Mesendoderm (in vitro differentiated cells): ENCODE measurements around the gene HS1BP3.

ENCODE experiments used
- DNase-seq: peaks from one replicate; pipeline ENCODE4 v3.0.0; 2013
- H2AK5ac ChIP-seq: 2 replicates; pipeline ENCODE4 v1.6.1; 2013; ENCODE audit warnings: low read length, inconsistent platforms
- H2BK120ac ChIP-seq: 2 replicates; pipeline ENCODE4 v1.6.1; 2013; ENCODE audit warnings: low read depth, mild to moderate bottlenecking, low read length, moderate library complexity, mixed read lengths
- H2BK15ac ChIP-seq: replicated peaks from 2 replicates; pipeline ENCODE4 v1.6.1; 2013; ENCODE audit warnings: low read depth, mild to moderate bottlenecking, moderate library complexity
- H2BK5ac ChIP-seq: 2 replicates; pipeline ENCODE4 v1.6.1; 2013; ENCODE audit warnings: low read length, inconsistent platforms
- H3K18ac ChIP-seq: 2 replicates; pipeline ENCODE4 v1.6.1; 2013; ENCODE audit warnings: mild to moderate bottlenecking, low read length, mixed read lengths
- H3K23ac ChIP-seq: one replicate; pipeline ENCODE4 v1.6.1; 2013; ENCODE audit warnings: low read length
- H3K27ac ChIP-seq: 2 replicates; pipeline ENCODE4 v1.5.1; 2013; ENCODE audit warnings: low read depth, mild to moderate bottlenecking, inconsistent platforms, low read length, moderate library complexity
- H3K27me3 ChIP-seq: 2 replicates; pipeline ENCODE4 v1.6.1; 2013; ENCODE audit warnings: low read length, control low read depth, mild to moderate bottlenecking, inconsistent platforms; ENCODE audit not compliant: insufficient read depth, poor library complexity
- H3K36me3 ChIP-seq: 2 replicates; pipeline ENCODE4 v1.6.1; 2013; ENCODE audit warnings: low read length, inconsistent platforms; ENCODE audit not compliant: control insufficient read depth, insufficient read depth
- H3K4ac ChIP-seq: one replicate; pipeline ENCODE4 v1.6.1; 2013; ENCODE audit warnings: low read depth, mild to moderate bottlenecking, low read length, moderate library complexity
- H3K4me1 ChIP-seq: 2 replicates; pipeline ENCODE4 v1.6.1; 2013; ENCODE audit warnings: low read depth, low read length, inconsistent platforms; ENCODE audit not compliant: control insufficient read depth
- H3K4me2 ChIP-seq: 2 replicates; pipeline ENCODE4 v1.6.1; 2013; ENCODE audit warnings: low read length
- H3K4me3 ChIP-seq: 2 replicates; pipeline ENCODE4 v1.5.1; 2013; ENCODE audit warnings: mild to moderate bottlenecking, low read length
- H3K56ac ChIP-seq: one replicate; pipeline ENCODE4 v1.6.1; 2013; ENCODE audit warnings: low read length
- H3K79me1 ChIP-seq: 2 replicates; pipeline ENCODE4 v1.6.1; 2013; ENCODE audit warnings: low read length, inconsistent platforms
- H3K79me2 ChIP-seq: 2 replicates; pipeline ENCODE4 v1.6.1; 2013; ENCODE audit warnings: mild to moderate bottlenecking, low read length; ENCODE audit not compliant: control insufficient read depth, insufficient read depth
- H3K9ac ChIP-seq: 2 replicates; pipeline ENCODE4 v1.6.1; 2013; ENCODE audit warnings: low read length, inconsistent platforms
- H4K5ac ChIP-seq: one replicate; pipeline ENCODE4 v1.6.1; 2013; ENCODE audit warnings: low read length
- H4K8ac ChIP-seq: one replicate; pipeline ENCODE4 v1.6.1; 2013; ENCODE audit warnings: low read depth, mild to moderate bottlenecking, control low read depth, low read length, moderate library complexity
- WGBS: extraction: QIAGEN DNeasy Blood & Tissue Kit; methylation state at CpG from one replicate; pipeline ENCODE4 v1.1.7; 2013; ENCODE audit warnings: low lambda C conversion rate, missing lambda C conversion rate; ENCODE audit not compliant: insufficient coverage; ENCODE audit errors: extremely low coverage; 5-methylcytosine and 5-hydroxymethylcytosine counted together

Gene HS1BP3

GRCh38 chr2:20668871-20669475, 18.1 kb upstream of the HS1BP3 start:
- Histone ChIP-seq H3K4ac (no peak overlapping the region), H3K9ac (no peak overlapping the region), H3K27ac (no peak overlapping the region), H3K27me3 (peaks cover 70% of the 10 kb centered on the region), H3K18ac (no peak overlapping the region), H3K56ac (no peak overlapping the region), H3K4me2 (no peak overlapping the region), H2BK5ac (no peak overlapping the region), H3K79me1 (no peaks in the 10 kb centered on the region), H2AK5ac (no peak overlapping the region), H3K4me3 (no peak overlapping the region), H4K8ac (no peak overlapping the region), H2BK15ac (no peak overlapping the region), H3K4me1 (peaks cover 7% of the 10 kb centered on the region), H3K79me2 (no peaks in the 10 kb centered on the region), H4K5ac (no peak overlapping the region), H3K23ac (no peak overlapping the region), H3K36me3 (no peaks in the 10 kb centered on the region), H2BK120ac (no peak overlapping the region)
- no peak for DNase-seq
- no CpG with 5 or more reads among the region's 8 CpGs for WGBS

- H3K27ac ChIP-seq: no peak overlapping the region
- no peak overlapping the region for H3K23ac ChIP-seq
- no peak overlapping the region for H2BK15ac ChIP-seq
- H2AK5ac ChIP-seq: no peak overlapping the region
- H2BK120ac ChIP-seq: no peak overlapping the region
- no peak overlapping the region for H3K4me3 ChIP-seq
- no CpG with 5 or more reads among the region's 6 CpGs for WGBS
- H3K4me2 ChIP-seq: no peak overlapping the region
- H3K36me3 ChIP-seq: no peaks in the 10 kb centered on the region
- H2BK5ac ChIP-seq: no peak overlapping the region
- no peak overlapping the region for H3K4ac ChIP-seq
- H3K56ac ChIP-seq: no peak overlapping the region
- H3K9ac ChIP-seq: no peak overlapping the region
- peaks cover 7% of the 10 kb centered on the region for H3K4me1 ChIP-seq
- H3K27me3 ChIP-seq: peaks cover 75% of the 10 kb centered on the region
- DNase-seq: no peak
- H4K8ac ChIP-seq: no peak overlapping the region
- no peaks in the 10 kb centered on the region for H3K79me2 ChIP-seq
- no peak overlapping the region for H3K18ac ChIP-seq
- no peaks in the 10 kb centered on the region for H3K79me1 ChIP-seq
- H4K5ac ChIP-seq: no peak overlapping the region
Observed at GRCh38 chr2:20668451-20668850, 17.6 kb upstream of the HS1BP3 start.

GRCh38 chr2:20667531-20668401, 16.9 kb upstream of the HS1BP3 start:
- H3K79me2 ChIP-seq: no peaks in the 10 kb centered on the region
- peak; percentile 44 for DNase-seq

GRCh38 chr2:20667151-20667530, 16.2 kb upstream of the HS1BP3 start:
- Histone ChIP-seq H3K4me2 (peak overlapping the region; percentile 64), H3K4me3 (no peak overlapping the region), H3K9ac (no peak overlapping the region), H3K27me3 (peaks cover 81% of the 10 kb centered on the region), H2BK15ac (no peak overlapping the region), H3K36me3 (no peaks in the 10 kb centered on the region), H3K79me2 (no peaks in the 10 kb centered on the region), H3K18ac (no peak overlapping the region), H3K79me1 (no peaks in the 10 kb centered on the region), H3K56ac (peak overlapping the region; percentile 47), H4K5ac (no peak overlapping the region), H3K27ac (no peak overlapping the region), H2BK120ac (no peak overlapping the region), H3K4me1 (peaks cover 2% of the 10 kb centered on the region), H4K8ac (no peak overlapping the region), H2BK5ac (no peak overlapping the region), H3K23ac (no peak overlapping the region), H3K4ac (no peak overlapping the region), H2AK5ac (no peak overlapping the region)
- WGBS: no CpG with 5 or more reads among the region's 62 CpGs
- DNase-seq: no peak

More at GRCh38 chr2:20667531-20668401, 16.9 kb upstream of the HS1BP3 start:
- Histone ChIP-seq H3K36me3 (no peaks in the 10 kb centered on the region), H3K27me3 (peaks cover 79% of the 10 kb centered on the region), H4K8ac (no peak overlapping the region), H3K4me1 (peaks cover 7% of the 10 kb centered on the region), H3K9ac (peak overlapping the region; percentile 20), H2BK15ac (no peak overlapping the region), H3K56ac (peak overlapping the region; percentile 47), H3K4me2 (peak overlapping the region; percentile 64), H3K23ac (no peak overlapping the region), H3K79me1 (no peaks in the 10 kb centered on the region), H2BK5ac (no peak overlapping the region), H2BK120ac (no peak overlapping the region), H3K4me3 (no peak overlapping the region), H3K18ac (no peak overlapping the region), H2AK5ac (no peak overlapping the region), H3K27ac (no peak overlapping the region), H4K5ac (no peak overlapping the region), H3K4ac (no peak overlapping the region)
- WGBS: no CpG with 5 or more reads among the region's 39 CpGs

GRCh38 chr2:20666304-20667150, 15.6 kb upstream of the HS1BP3 start, which contains the start of gene GDF7:
TSS of gene GDF7 (plus strand) at chr2:20667144. CDS start at chr2:20667240, 96 bp downstream.
- Histone ChIP-seq H3K27ac (no peak within 1 kb of the TSS), H3K4ac (no peak within 1 kb of the TSS), H3K4me1 (peaks cover 2% of the 10 kb centered on the region), H3K27me3 (peaks cover 80% of the 10 kb centered on the region), H2AK5ac (no peak within 1 kb of the TSS), H2BK5ac (no peak within 1 kb of the TSS), H2BK120ac (no peak within 1 kb of the TSS), H3K56ac (peak within 1 kb of the TSS; percentile 65), H3K4me2 (peak within 1 kb of the TSS; percentile 82), H3K79me1 (no peaks in the 10 kb centered on the region), H4K5ac (no peak within 1 kb of the TSS), H3K79me2 (no peaks in the 10 kb centered on the region), H3K23ac (no peak within 1 kb of the TSS), H3K36me3 (no peaks in the 10 kb centered on the region), H4K8ac (no peak within 1 kb of the TSS), H3K4me3 (peak within 1 kb of the TSS; percentile 29), H3K9ac (peak within 1 kb of the TSS; percentile 29), H2BK15ac (no peak within 1 kb of the TSS), H3K18ac (no peak within 1 kb of the TSS)
- WGBS: no CpG with 5 or more reads among the region's 86 CpGs
- DNase-seq: peak; percentile 65
